Measurements from ENCODE around the gene PROC.

Gene PROC

GRCh38 chr2:127420039-127420864, 2.0 kb downstream of the PROC start:
- TF ChIP-seq JUND (IDR thresholded peaks at IDR 0.05; ENCODE audit: low read depth) = no peak
- in situ Hi-C loops (cut with HindIII; ENCODE audit: low pct_unique_long_range_greater_than_20kb, low sequenced_read_pairs) = no loop called here
- DNase-seq (ENCODE audit: low read depth in 1 of 2, low spot score in 1 of 2) = no peak

DNA sequence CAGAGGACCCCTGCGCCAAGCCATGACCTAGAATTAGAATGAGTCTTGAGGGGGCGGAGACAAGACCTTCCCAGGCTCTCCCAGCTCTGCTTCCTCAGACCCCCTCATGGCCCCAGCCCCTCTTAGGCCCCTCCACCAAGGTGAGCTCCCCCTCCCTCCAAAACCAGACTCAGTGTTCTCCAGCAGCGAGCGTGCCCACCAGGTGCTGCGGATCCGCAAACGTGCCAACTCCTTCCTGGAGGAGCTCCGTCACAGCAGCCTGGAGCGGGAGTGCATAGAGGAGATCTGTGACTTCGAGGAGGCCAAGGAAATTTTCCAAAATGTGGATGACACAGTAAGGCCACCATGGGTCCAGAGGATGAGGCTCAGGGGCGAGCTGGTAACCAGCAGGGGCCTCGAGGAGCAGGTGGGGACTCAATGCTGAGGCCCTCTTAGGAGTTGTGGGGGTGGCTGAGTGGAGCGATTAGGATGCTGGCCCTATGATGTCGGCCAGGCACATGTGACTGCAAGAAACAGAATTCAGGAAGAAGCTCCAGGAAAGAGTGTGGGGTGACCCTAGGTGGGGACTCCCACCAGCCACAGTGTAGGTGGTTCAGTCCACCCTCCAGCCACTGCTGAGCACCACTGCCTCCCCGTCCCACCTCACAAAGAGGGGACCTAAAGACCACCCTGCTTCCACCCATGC, 3.0 kb downstream of the PROC start:
- DNase-seq (ENCODE audit: low read depth in 1 of 2, low spot score in 1 of 2) = no peak
- in situ Hi-C loops (cut with HindIII; ENCODE audit: low pct_unique_long_range_greater_than_20kb, low sequenced_read_pairs) = no loop called here
- no peak for TF ChIP-seq JUND (IDR thresholded peaks at IDR 0.05; ENCODE audit: low read depth)

DNA sequence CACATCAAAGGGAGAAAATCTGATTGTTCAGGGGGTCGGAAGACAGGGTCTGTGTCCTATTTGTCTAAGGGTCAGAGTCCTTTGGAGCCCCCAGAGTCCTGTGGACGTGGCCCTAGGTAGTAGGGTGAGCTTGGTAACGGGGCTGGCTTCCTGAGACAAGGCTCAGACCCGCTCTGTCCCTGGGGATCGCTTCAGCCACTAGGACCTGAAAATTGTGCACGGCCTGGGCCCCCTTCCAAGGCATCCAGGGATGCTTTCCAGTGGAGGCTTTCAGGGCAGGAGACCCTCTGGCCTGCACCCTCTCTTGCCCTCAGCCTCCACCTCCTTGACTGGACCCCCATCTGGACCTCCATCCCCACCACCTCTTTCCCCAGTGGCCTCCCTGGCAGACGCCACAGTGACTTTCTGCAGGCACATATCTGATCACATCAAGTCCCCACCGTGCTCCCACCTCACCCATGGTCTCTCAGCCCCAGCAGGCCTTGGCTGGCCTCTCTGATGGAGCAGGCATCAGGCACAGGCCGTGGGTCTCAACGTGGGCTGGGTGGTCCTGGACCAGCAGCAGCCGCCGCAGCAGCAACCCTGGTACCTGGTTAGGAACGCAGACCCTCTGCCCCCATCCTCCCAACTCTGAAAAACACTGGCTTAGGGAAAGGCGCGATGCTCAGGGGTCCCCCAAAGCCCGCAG, 3.8 kb downstream of the PROC start:
- DNase-seq (ENCODE audit: low read depth in 1 of 2, low spot score in 1 of 2) = no peak
- in situ Hi-C loops (cut with HindIII; ENCODE audit: low pct_unique_long_range_greater_than_20kb, low sequenced_read_pairs) = no loop called here
- no peak for TF ChIP-seq JUND (IDR thresholded peaks at IDR 0.05; ENCODE audit: low read depth)

DNA sequence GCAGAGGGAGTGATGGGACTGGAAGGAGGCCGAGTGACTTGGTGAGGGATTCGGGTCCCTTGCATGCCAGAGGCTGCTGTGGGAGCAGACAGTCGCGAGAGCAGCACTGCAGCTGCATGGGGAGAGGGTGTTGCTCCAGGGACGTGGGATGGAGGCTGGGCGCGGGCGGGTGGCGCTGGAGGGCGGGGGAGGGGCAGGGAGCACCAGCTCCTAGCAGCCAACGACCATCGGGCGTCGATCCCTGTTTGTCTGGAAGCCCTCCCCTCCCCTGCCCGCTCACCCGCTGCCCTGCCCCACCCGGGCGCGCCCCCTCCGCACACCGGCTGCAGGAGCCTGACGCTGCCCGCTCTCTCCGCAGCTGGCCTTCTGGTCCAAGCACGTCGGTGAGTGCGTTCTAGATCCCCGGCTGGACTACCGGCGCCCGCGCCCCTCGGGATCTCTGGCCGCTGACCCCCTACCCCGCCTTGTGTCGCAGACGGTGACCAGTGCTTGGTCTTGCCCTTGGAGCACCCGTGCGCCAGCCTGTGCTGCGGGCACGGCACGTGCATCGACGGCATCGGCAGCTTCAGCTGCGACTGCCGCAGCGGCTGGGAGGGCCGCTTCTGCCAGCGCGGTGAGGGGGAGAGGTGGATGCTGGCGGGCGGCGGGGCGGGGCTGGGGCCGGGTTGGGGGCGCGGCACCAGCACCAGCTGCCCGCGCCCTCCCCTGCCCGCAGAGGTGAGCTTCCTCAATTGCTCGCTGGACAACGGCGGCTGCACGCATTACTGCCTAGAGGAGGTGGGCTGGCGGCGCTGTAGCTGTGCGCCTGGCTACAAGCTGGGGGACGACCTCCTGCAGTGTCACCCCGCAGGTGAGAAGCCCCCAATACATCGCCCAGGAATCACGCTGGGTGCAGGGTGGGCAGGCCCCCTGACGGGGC, 4.6 kb downstream of the PROC start:
- no peak for DNase-seq (ENCODE audit: low read depth in 1 of 2, low spot score in 1 of 2)

DNA sequence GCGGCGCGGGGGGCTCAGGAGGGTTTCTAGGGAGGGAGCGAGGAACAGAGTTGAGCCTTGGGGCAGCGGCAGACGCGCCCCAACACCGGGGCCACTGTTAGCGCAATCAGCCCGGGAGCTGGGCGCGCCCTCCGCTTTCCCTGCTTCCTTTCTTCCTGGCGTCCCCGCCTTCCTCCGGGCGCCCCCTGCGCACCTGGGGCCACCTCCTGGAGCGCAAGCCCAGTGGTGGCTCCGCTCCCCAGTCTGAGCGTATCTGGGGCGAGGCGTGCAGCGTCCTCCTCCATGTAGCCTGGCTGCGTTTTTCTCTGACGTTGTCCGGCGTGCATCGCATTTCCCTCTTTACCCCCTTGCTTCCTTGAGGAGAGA, 5.2 kb downstream of the PROC start:
- no peak for DNase-seq (ENCODE audit: low read depth in 1 of 2, low spot score in 1 of 2)
- in situ Hi-C loops (cut with HindIII; ENCODE audit: low pct_unique_long_range_greater_than_20kb, low sequenced_read_pairs) = no loop called here
- no peak for TF ChIP-seq JUND (IDR thresholded peaks at IDR 0.05; ENCODE audit: low read depth)

More for the DNA sequence above, 4.6 kb downstream of the PROC start:
- in situ Hi-C loops (cut with HindIII; ENCODE audit: low pct_unique_long_range_greater_than_20kb, low sequenced_read_pairs) = no loop called here
- no peak for TF ChIP-seq JUND (IDR thresholded peaks at IDR 0.05; ENCODE audit: low read depth)

GRCh38 chr2:127423880-127424279, 5.7 kb downstream of the PROC start:
- no peak for DNase-seq (ENCODE audit: low read depth in 1 of 2, low spot score in 1 of 2)
- no peak for TF ChIP-seq JUND (IDR thresholded peaks at IDR 0.05; ENCODE audit: low read depth)
- in situ Hi-C loops (cut with HindIII; ENCODE audit: low pct_unique_long_range_greater_than_20kb, low sequenced_read_pairs) = no loop called here

GRCh38 chr2:127424598-127425520, 6.6 kb downstream of the PROC start:
- no peak for DNase-seq (ENCODE audit: low read depth in 1 of 2, low spot score in 1 of 2)
- in situ Hi-C loops (cut with HindIII; ENCODE audit: low pct_unique_long_range_greater_than_20kb, low sequenced_read_pairs) = no loop called here
- no peak for TF ChIP-seq JUND (IDR thresholded peaks at IDR 0.05; ENCODE audit: low read depth)

GRCh38 chr2:127425540-127426490, 7.6 kb downstream of the PROC start:
- in situ Hi-C loops (cut with HindIII; ENCODE audit: low pct_unique_long_range_greater_than_20kb, low sequenced_read_pairs) = no loop called here
- no peak for TF ChIP-seq JUND (IDR thresholded peaks at IDR 0.05; ENCODE audit: low read depth)
- DNase-seq (ENCODE audit: low read depth in 1 of 2, low spot score in 1 of 2) = no peak

DNA sequence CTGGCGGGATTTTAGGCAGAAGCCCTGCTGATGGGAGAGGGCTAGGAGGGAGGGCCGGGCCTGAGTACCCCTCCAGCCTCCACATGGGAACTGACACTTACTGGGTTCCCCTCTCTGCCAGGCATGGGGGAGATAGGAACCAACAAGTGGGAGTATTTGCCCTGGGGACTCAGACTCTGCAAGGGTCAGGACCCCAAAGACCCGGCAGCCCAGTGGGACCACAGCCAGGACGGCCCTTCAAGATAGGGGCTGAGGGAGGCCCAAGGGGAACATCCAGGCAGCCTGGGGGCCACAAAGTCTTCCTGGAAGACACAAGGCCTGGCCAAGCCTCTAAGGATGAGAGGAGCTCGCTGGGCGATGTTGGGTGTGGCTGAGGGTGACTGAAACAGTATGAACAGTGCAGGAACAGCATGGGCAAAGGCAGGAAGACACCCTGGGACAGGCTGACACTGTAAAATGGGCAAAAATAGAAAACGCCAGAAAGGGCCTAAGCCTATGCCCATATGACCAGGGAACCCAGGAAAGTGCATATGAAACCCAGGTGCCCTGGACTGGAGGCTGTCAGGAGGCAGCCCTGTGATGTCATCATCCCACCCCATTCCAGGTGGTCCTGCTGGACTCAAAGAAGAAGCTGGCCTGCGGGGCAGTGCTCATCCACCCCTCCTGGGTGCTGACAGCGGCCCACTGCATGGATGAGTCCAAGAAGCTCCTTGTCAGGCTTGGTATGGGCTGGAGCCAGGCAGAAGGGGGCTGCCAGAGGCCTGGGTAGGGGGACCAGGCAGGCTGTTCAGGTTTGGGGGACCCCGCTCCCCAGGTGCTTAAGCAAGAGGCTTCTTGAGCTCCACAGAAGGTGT, 8.5 kb downstream of the PROC start:
- no peak for DNase-seq (ENCODE audit: low read depth in 1 of 2, low spot score in 1 of 2)
- TF ChIP-seq JUND (IDR thresholded peaks at IDR 0.05; ENCODE audit: low read depth) = no peak
- in situ Hi-C loops (cut with HindIII; ENCODE audit: low pct_unique_long_range_greater_than_20kb, low sequenced_read_pairs) = no loop called here

Measured in T47D (cell line).